Retinal pigment epithelial cell (primary cell): ENCODE measurements around the gene MYO15B.

Experiments used
- DNase-seq: peaks from one replicate; pipeline ENCODE4 v3.0.0-alpha.2; 2010; ENCODE audit warnings: low read depth
- H3K4me3 ChIP-seq: 2 replicates; pipeline ENCODE4 v1.5.1; 2011; ENCODE audit warnings: mild to moderate bottlenecking, low read length, control low read depth, moderate library complexity
- TF ChIP-seq, protein P1 (sequence below): conservative IDR thresholded peaks from 2 replicates; pipeline ENCODE4 v1.5.1; 2011; ENCODE audit warnings: low read depth, low read length, control low read depth, inconsistent platforms

The MYO15B gene

DNA sequence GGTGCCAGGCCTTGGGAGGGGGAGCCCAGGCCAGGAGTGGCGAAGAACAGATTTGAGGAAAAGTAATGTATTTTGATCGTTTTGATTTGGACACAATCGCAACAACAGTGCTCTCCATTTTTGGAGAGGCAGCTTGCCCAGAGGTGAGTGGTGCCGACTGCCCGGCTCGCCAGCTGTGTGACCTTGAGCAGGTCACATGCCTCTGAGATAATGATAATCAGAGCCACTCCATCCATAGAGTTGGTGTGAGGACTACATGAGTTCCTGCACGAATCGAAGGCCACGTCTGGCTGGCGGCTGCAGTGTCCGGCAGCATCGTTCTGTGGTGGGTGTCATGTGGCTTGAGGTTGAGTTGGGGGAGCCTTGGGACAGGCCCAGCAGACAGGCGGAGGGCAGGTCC is 41.4 kb upstream of the MYO15B start:
- DNase-seq: no peak
- TF ChIP-seq, protein P1, sequence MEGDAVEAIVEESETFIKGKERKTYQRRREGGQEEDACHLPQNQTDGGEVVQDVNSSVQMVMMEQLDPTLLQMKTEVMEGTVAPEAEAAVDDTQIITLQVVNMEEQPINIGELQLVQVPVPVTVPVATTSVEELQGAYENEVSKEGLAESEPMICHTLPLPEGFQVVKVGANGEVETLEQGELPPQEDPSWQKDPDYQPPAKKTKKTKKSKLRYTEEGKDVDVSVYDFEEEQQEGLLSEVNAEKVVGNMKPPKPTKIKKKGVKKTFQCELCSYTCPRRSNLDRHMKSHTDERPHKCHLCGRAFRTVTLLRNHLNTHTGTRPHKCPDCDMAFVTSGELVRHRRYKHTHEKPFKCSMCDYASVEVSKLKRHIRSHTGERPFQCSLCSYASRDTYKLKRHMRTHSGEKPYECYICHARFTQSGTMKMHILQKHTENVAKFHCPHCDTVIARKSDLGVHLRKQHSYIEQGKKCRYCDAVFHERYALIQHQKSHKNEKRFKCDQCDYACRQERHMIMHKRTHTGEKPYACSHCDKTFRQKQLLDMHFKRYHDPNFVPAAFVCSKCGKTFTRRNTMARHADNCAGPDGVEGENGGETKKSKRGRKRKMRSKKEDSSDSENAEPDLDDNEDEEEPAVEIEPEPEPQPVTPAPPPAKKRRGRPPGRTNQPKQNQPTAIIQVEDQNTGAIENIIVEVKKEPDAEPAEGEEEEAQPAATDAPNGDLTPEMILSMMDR: no peak
- no peak overlapping the region for H3K4me3 ChIP-seq

DNA sequence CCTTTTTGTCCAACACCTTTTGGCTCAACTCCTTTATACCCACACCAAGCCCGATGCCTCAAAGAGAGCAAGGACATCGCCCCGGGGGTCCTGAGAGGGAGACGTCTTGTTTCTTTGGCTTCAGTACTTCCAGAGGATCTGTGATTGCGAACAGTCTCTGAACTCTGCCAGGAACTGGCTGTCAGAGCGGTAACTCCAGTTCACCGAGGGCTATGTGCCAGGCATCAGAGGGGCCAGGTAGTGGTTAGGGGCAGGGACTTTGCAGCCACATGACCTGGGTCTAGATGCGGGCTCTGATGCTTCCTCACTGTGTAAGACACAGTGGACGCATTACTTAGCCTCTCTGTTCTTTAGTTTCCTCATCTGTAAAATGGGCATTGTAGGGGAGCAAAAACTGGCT is 40.5 kb upstream of the MYO15B start:
- no peak overlapping the region for H3K4me3 ChIP-seq
- TF ChIP-seq, protein P1: no peak
- no peak for DNase-seq

DNA sequence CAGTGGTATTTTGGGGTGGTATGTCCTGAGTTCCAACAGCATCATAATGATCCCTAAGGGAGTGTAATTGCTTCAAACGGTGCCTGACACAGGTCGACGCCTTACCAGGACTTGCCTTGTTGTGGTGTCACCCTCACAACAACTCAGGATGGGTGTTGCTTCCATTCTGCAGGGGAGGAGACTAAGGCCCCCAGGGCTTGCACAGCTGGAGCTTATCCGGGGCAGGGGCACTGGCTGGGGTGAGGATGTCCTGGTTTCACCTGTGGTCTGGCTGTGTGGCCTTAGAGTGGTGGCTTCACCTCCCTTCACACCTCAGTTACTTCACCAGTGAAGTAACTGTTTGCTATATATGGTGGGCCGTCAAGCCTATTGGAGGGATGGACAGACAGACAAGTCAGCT is 38.8 kb upstream of the MYO15B start:
- no peak overlapping the region for H3K4me3 ChIP-seq
- DNase-seq: no peak
- TF ChIP-seq, protein P1: no peak

DNA sequence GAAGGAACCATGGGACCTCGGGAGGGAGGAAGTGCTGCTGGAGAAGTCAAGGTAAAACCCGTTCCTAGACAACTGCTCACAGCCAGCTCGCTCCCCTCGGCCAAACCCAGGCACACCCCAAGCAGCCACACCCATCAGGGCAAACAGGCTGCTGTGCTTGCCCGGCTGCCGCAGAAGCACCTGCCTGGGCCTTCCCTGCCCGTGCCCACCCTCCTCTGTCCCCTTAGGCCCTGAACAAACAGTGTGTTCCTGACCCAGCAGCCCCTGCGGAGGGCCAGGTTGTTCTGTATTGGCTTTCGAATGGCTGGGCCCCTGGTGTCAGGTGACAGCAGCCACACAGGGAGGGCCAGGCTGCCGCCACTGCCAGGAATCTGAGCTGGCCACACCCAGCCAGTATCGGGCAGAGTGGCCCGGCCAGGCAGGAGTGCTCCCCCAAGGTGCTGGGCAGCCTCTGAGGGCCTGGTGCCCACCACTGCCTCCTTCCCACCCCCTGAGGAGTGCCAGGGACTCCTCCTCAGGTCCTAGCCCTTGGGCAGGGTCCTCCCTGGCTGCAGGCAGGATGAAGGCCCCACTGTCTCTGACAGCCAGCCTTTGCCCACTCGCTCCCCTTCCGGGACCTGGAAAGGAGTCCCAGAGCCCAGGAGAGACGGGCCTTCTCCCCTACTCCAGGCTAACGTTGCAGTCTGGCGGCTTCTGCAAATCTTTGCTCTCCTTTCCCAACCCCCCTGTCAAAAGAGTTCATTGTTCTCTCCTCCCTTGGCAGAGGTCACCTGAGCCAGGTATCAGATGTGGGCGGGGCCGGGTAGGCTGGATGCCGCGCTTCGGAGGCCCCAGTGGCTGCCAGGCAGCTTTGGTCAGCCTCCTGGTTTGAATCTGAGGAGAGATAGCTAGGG is 38.1 kb upstream of the MYO15B start:
- DNase-seq: no peak
- TF ChIP-seq, protein P1: no peak
- no peak overlapping the region for H3K4me3 ChIP-seq

DNA sequence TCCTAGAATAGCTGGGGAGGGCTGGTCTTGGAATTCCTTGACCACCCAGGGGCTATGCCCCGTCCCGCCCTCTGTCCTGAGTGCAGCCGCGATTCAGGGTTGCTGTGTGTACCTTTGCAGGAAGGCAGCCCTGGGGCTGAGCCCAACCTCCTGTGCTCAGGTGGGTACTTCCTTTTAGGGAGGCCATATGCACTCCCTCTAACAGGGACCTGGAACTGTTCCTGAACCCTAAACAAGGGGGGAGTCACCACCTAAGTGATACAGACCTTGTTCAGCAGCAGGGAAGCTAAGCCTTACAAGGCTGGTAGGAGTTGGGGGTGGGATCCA is 37.5 kb upstream of the MYO15B start:
- H3K4me3 ChIP-seq: no peak overlapping the region
- DNase-seq: no peak
- TF ChIP-seq, protein P1: no peak

DNA sequence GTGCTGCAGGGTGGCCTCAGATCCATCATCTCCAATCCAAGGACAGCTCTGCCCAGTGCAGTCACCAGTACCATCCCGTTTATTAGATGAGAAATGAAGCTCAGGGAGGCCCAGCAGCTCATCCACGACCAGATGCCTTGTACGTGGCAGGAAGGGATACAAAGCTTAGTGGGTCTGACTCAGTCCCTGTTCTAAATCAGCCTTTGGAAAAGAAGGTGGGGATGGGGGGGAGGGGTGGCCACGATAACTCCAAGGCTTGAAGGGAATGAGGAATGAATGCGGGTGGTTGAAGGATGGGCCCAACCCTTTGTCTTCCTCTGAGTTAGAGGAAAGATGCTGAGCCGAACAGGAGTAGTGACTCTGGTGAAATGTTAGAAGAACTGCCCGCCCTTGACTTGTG is 36.3 kb upstream of the MYO15B start:
- H3K4me3 ChIP-seq: no peak overlapping the region
- TF ChIP-seq, protein P1: no peak
- no peak for DNase-seq
